NCI-H2196 (cell line): ENCODE data around the gene DIPK1C.

ENCODE experiments used
- DNase-seq: peaks from one replicate; lab custom pipeline; 2025; ENCODE audit not compliant: unreplicated experiment; lab: John Stamatoyannopoulos, UW

Gene DIPK1C

DNA sequence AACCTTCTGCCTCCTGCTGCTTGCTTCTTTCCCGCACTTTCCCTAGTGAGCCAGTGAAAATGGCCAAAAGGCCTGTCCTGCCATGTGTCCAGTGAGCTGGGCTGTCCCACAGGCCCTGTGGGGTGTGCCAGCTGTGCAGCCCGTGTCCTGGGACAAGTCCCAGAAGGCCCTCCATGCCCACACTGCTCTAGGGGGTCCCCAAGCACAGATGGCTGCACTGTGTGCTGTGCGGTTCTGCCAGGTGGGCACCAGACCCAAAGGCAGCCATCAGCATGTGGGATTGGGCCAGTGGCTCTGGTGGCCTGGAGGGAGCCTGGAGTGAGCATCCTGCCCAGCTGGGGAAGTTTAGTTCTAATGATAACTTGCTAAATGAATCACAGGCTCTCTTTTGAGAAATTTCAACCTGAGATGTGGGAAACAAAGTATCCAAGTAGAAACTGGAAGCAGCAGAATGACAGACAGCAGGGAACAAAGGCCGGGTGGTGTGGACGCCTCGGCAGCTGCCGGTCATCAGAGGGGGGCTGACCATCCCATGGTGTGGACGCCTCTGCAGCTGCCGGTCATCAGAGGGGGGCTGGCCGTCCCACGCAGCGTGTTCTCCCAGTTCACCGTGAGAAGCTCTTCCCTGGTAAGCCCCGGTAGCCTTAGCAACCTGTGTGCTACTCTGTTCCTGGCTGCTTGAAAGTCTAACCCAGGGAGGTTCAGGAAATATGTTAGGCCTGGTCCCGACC, 29.2 kb upstream of the DIPK1C start:
- DNase-seq, result no peak

DNA sequence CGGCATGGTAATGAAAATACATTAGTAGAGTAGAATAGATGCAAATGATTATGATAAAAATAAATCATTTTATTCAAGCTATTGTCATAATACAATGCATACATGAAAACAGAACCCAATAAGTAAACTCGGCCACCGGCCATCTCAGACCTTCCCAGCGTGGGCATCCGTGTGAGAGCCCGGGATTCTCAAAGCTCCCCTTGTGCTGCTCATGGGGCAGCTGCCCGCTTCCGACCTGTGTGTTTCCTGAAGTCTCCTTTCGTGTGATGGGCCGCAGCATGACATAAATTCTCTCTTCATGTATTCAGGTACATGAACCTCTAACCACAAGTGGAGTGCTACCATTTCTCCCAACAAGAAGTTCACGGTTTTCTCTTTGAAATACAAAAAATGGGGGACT, 25.6 kb upstream of the DIPK1C start:
- no peak for DNase-seq

DNA sequence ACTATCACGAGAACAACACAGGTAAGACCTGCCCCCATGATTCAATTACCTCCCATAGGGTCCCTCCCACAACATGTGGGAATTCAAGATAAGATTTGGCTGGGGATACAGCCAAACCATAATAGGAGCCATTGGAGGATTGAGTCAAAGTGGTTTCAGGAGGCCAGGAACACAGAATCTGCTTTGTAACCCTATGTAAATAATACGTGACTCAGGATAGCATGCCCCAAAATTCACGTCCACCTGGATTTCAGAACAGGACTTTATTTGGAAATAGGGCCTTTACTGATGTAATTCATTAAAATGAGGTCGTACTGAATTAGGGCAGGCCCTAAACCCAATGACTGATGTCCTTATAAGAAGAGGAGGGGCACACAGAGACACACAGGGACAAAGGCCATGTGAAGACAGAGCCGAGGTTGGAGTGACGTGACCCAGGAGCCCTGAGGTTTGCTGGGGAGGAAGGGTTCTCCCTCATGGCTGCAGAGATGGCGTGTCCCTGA, 23.1 kb upstream of the DIPK1C start:
- DNase-seq, result no peak

DNA sequence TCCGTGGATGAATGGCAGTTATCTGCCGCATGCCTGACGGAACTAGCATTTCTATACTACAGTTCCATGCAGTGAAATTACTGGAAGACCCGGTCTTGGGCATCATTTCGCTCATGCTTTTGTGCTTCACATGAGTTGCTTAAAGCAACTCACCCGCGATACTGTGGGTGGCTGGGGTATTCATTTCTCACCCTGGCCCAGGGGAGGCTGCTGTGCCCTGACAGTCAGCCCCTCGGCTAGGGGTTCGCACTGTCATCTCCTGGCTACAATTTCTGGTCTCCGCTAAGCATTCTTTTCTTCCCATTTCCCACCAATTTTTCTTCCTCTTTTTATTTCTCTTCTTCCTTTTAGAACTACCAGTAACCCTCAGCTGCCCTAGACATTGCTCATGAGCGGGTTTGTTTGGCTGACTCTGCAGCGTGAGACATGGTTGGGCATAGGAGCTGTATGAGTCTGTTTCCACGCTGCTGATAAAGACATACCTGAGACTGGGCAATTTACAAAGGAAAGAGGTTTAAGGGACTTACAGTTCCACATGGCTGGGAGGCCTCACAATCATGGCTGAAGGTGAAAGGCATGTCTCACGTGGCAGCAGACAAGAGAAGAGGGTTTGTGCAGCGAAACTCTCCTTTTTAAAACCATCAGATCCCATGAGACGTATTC, 22.5 kb upstream of the DIPK1C start:
- DNase-seq, result no peak

- DNase-seq, result no peak
Observed at GRCh38 chr18:74478880-74479279, 21.8 kb upstream of the DIPK1C start.

GRCh38 chr18:74478316-74478715, 21.2 kb upstream of the DIPK1C start:
- DNase-seq, result no peak

DNA sequence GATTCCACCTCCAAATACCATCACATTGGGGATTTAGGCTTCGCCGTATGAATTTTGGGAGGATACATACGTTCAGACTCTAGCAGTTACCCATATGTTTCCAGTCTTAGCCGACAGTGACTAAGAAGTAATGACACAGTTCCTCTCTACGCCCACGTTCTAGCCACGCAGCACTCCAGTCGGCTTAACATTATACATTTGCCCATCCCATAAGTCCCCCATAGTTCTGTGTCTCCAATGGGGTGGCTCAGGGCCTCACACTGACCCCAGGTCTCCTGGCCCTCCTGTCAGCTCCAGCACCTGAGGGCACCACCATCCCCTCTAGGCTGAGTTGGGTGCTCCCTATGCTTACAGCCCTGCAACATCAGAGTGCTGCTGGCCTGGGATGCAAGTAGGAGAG, 20.7 kb upstream of the DIPK1C start:
- DNase-seq, result no peak

DNA sequence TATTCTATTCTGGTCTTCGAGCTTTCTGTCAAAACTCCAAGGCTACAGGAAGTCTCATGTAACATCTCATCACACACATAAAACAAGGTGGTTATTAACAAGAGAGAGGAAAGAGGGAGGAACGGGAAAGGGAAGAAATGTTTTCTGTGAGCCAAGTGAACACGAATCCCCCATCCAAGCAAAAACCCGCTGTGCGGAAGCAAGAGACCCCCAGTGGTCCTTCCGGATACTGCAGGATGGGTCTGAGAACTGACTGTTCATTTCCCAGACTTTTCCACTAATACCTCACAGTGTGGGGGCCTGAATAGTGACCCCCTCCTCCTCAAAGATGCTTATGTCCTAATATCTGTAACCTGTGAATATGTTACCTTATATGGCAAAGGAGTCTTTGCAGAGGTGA, 19.0 kb upstream of the DIPK1C start:
- no peak for DNase-seq

DNA sequence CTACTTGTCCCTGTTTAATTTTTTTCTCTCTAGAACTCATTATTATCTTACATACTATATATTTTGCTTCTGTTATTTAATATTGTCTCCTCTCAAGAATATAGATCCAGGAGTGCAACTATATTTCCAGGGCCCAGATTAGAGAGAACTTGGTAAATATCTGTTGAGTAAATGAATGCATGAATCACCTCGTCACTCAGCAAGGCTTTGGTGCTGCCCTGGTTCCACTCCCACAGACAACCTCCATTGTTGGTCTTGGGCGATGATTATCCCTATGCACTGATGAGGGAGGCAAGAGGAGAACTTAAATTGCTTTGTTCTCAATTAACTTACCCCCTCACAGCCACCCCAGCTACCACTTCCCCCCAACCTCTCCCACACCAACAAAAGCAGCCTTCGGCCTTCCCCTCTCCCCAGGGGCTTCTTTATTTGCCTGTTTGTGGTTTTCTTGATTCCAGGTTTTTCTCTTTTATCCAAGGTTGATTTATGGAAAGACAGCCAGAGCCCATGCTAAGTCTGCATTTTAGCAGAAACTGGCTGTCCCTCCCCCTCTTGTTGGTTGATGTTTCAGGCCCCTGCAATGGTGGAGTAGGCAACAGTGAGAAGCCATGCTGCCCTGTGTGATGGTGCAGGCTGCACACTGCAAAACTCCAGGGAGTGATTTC, 17.0 kb upstream of the DIPK1C start:
- DNase-seq, result no peak

- no peak for DNase-seq
Observed at GRCh38 chr18:74472312-74472711, 15.2 kb upstream of the DIPK1C start.

GRCh38 chr18:74468547-74469061, 11.5 kb upstream of the DIPK1C start:
- DNase-seq, result no peak

DNA sequence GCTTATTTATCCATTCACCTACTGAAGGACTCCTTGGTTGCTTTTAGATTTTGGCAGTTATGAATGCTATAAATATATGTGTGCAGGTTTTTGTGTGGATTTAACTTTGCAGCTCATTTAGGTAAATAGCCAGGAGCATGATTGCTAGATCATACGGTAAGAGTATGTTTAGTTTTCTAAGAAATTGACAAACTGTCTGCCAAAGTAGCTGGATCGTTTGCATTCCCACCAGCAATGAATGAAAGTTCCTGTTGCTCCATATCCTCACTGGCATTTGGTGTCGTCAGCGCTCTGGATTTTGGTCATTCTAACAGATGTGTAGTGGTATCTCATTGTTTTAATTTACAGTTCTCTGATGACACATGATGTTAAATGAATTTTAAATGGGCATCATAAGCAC, 8.7 kb upstream of the DIPK1C start:
- no peak for DNase-seq

GRCh38 chr18:74463983-74464382, 6.9 kb upstream of the DIPK1C start:
- DNase-seq, result no peak

DNA sequence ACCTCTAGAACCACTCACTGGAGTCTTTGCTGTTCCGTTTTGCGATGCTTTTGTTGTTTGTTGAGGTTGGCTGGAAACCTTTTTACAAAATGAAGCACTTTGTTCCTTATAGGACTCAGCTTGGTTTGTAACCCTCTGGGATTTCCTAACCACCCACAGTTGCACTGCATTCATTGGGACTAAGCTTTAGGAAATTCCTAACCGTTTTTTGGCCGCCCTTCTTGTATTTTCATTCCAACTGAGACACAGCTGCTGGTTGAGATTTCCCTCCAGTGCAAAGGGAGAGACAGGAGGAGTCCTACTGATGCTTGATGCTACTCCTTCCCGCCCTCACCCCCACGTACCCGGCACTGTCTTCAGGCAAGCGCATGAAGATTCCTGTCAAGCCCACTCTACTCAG, 6.1 kb upstream of the DIPK1C start:
- DNase-seq, result no peak

- no peak for DNase-seq
Observed at GRCh38 chr18:74460825-74461224, 3.7 kb upstream of the DIPK1C start.

GRCh38 chr18:74459889-74460288, 2.8 kb upstream of the DIPK1C start:
- DNase-seq, result no peak

DNA sequence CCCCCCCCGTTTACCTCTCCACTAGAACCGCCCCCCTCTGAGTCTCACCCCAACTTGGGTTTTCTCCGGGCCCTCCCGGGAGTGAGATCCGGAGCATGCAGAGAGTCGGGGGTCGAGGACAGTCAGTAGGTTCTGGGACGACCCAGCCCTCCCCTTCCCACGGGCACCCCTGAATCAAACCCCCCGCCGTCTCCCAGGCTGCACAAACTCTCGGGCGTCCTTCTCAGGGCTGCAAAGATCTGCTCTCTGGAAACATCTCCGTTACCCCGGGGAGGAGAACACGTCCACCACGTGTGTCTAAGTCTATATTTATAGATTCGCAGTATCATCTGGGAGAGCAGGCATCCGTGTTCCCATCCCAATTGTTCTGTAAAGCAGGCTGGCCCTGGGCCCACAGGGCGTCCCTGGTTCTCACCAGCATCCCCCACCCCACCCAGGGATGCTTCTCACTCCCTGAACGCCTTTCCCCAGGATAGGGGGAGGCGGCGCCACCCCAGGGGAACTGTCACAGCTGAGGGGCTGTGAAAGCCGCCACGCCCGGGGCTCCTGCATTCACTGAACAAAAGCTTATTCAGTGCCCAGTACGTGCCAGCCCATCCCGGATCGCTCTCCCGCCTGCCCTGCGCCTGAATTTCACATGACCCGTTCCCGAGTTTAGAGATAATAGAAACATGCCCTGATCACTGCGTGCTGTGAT, 765 bp upstream of the DIPK1C start:
- no peak for DNase-seq

DNA sequence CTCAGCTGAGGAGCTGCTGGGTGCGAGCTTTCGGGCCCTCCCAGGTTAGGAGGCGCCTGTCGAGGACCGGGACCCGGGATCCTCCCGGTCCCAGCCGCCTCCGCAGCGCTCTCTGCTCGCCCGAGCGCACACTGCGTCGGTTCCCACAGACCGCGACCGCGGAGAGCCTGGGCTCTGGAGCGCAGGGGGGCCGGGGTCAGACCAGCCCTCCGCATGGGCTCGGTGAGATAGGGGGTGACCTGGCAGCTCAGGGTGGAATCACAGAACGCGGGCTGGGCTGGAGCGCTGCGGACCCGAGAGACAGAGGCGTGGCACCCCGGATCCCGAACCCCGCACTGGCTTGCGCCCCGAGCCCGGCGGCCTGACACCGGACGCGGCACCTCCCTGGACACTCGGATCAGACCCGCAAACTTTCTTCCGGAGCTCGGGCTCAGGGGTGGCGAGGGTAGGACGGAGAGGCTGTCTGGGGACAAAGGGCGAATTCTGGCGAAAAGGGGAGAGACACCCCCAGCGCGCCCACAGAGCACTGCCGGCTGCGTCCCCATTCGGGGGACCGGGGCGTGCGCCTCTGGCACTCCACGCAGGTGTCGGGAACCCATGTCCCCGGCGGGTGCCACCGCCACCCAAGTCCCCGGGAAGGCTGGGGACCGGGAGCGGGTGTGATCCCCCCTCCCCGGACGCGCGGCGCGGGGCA, 612 bp downstream of the DIPK1C start:
- DNase-seq, result no peak

GRCh38 chr18:74456017-74456348, 1.1 kb downstream of the DIPK1C start:
- DNase-seq, result no peak

DNA sequence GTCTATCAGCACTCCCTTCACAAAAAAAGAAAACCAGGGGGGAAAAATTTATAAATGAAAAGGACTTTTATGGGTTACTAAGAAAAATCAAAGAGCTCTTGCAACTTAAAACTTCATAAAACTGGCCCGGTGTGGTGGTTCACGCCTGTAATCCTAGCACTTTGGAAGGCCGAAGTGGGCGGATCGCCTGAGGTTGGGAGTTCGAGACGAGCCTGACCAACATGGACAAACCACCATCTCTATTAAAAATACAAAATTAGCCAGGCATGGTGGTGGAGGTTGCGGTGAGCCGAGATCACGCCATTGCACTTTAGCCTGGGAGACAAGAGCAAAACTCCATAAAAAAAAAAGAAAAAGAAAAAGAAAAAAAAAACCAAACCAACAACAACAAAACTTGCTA, 1.7 kb downstream of the DIPK1C start:
- DNase-seq, result no peak

DNA sequence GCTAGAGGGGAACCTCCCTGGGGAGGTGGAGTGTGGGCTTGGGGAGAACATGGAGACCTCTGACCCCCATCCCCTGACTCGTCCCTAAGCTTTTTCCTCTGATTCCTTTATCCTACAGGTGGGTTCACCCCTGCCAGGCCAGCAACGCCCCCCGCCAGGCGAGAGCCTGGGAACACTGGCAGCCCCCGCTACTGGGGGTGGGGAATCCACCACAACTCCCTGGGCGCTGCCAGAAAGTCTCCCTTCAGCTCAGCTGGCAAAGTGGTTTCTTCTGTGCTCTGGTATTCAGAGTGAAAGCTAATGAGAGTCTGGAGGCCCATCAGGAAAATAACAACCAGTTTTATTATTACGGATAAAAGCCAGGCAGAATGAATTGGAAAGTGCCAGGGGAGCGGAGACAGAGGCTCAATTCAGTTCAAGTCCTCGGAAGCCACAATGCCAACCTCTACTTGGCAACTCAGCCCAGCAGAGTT, 2.8 kb downstream of the DIPK1C start:
- no peak for DNase-seq
